Peyer's patch (tissue), 4 donors: ENCODE results near the gene LRSAM1. TPM values are rescaled to one million over a fixed set of nuclear protein-coding genes. Genes with fewer than 3 reads are reported as not detected.
A peak's percentile ranks its signal among the peaks of the same experiment; 100 is the strongest.

Source experiments
- DNase-seq, 3 donors: peaks; one replicate each; pipeline ENCODE4 v3.0.0-alpha.2; 2017 to 2019
- H3K27ac ChIP-seq, 4 donors: fragments of 200-600 bp; sonication (generic); one replicate each; pipeline ENCODE4 v1.5.1; 2016 to 2019
- H3K27me3 ChIP-seq, 2 donors: fragments of 200-600 bp; sonication (generic); one replicate each; pipeline ENCODE4 v1.5.1; 2019
- H3K36me3 ChIP-seq, 3 donors: fragments of 200-600 bp; sonication (generic); one replicate each; pipeline ENCODE4 v1.5.1; 2016 to 2019
- H3K4me1 ChIP-seq, 4 donors: fragments of 200-600 bp; sonication (generic); one replicate each; pipeline ENCODE4 v1.5.1; 2016 to 2019
- H3K4me3 ChIP-seq, 4 donors: fragments of 200-600 bp; sonication (generic); 1 replicate in 3 of 4; 2 replicates in 1 of 4; pipeline ENCODE4 v1.5.1; 2016 to 2019; ENCODE audit warnings: mild to moderate bottlenecking in 1 of 4
- H3K9me3 ChIP-seq, 4 donors: fragments of 200-600 bp; sonication (generic); one replicate each; pipeline ENCODE4 v1.5.1; 2016 to 2019; ENCODE audit warnings: mild to moderate bottlenecking in 1 of 4
- CTCF ChIP-seq, 6 experiments: fragments of 450-650 bp in 4 of 6; fragments of 200-600 bp in 2 of 6; sonication (generic) in 1 of 6; IDR thresholded peaks; one replicate each; pipeline ENCODE4 v1.5.1; 2017 to 2019; ENCODE audit warnings: antibody characterized with exemption in 6 of 6, mild to moderate bottlenecking in 3 of 6, moderate library complexity in 1 of 6
- POLR2A ChIP-seq, 2 donors: fragments of 450-650 bp; IDR thresholded peaks; one replicate each; pipeline ENCODE4 v1.5.1; 2017; ENCODE audit warnings: antibody characterized with exemption in 2 of 2, mild to moderate bottlenecking in 2 of 2, moderate library complexity in 2 of 2
- total RNA-seq, 4 donors: library from RNA; depleted of rRNA; stranded (reverse); fragments of >200 nt; gene quantifications; one replicate each; pipeline ENCODE4 v1.1.0, GENCODE V29; 2016

LRSAM1 gene
- total RNA-seq, 4 donors from 2014 or later = 19.3 to 59.4 (median 35.3) TPM

GRCh38 chr9:127490535-127491230 lies 39.4 kb downstream of the LRSAM1 start:
- no peak for DNase-seq
- TF ChIP-seq CTCF (IDR thresholded peaks at IDR 0.05) (no peak), POLR2A (IDR thresholded peaks at IDR 0.05) (no peak)
- Histone ChIP-seq H3K4me1 (peaks cover 0 to 16% (median 0%) of the 10 kb centered on the region in 4 donors), H3K9me3 (no peaks in the 10 kb centered on the region), H3K27me3 (no peaks in the 10 kb centered on the region), H3K4me3 (no peak overlapping the region), H3K27ac (no peak overlapping the region), H3K36me3 (peaks cover 0 to 74% (median 0%) of the 10 kb centered on the region in 3 donors)

GRCh38 chr9:127491516-127491915 lies 40.2 kb downstream of the LRSAM1 start:
- H3K27me3 ChIP-seq = no peaks in the 10 kb centered on the region
- peaks cover 0 to 67% (median 0%) of the 10 kb centered on the region in 3 donors for H3K36me3 ChIP-seq
- H3K27ac ChIP-seq = no peak overlapping the region
- no peak overlapping the region for H3K4me3 ChIP-seq
- peaks cover 0 to 21% (median 0%) of the 10 kb centered on the region in 4 donors for H3K4me1 ChIP-seq
- H3K9me3 ChIP-seq = no peaks in the 10 kb centered on the region
- DNase-seq = no peak
- no peak for TF ChIP-seq POLR2A (IDR thresholded peaks at IDR 0.05)
- TF ChIP-seq CTCF (IDR thresholded peaks at IDR 0.05) = no peak

GRCh38 chr9:127492616-127493015 lies 41.3 kb downstream of the LRSAM1 start:
- Histone ChIP-seq H3K4me1 (peaks cover 0 to 21% (median 0%) of the 10 kb centered on the region in 4 donors), H3K27ac (no peak overlapping the region), H3K4me3 (no peak overlapping the region), H3K36me3 (peaks cover 0 to 67% (median 0%) of the 10 kb centered on the region in 3 donors), H3K9me3 (no peaks in the 10 kb centered on the region), H3K27me3 (no peaks in the 10 kb centered on the region)
- TF ChIP-seq CTCF (IDR thresholded peaks at IDR 0.05) = no peak
- TF ChIP-seq POLR2A (IDR thresholded peaks at IDR 0.05) = no peak
- no peak for DNase-seq

- Histone ChIP-seq H3K27me3 (no peaks in the 10 kb centered on the region), H3K4me3 (no peak overlapping the region), H3K4me1 (peaks cover 0 to 21% (median 0%) of the 10 kb centered on the region in 4 donors), H3K9me3 (no peaks in the 10 kb centered on the region), H3K27ac (no peak overlapping the region), H3K36me3 (peaks cover 0 to 67% (median 0%) of the 10 kb centered on the region in 3 donors)
- no peak for TF ChIP-seq POLR2A (IDR thresholded peaks at IDR 0.05)
- TF ChIP-seq CTCF (IDR thresholded peaks at IDR 0.05) = no peak
- DNase-seq = no peak
Measured at GRCh38 chr9:127493592-127494303, 42.4 kb downstream of the LRSAM1 start.

- TF ChIP-seq POLR2A (IDR thresholded peaks at IDR 0.05) = no peak
- no peak for TF ChIP-seq CTCF (IDR thresholded peaks at IDR 0.05)
- Histone ChIP-seq H3K4me1 (peaks cover 0 to 21% (median 0%) of the 10 kb centered on the region in 4 donors), H3K27ac (peak overlapping the region in 2 of 4 donors; percentile 74 to 81), H3K9me3 (no peaks in the 10 kb centered on the region), H3K4me3 (no peak overlapping the region), H3K27me3 (no peaks in the 10 kb centered on the region), H3K36me3 (peaks cover 0 to 62% (median 0%) of the 10 kb centered on the region in 3 donors)
- DNase-seq = no peak
Measured at GRCh38 chr9:127494304-127494702, 43.0 kb downstream of the LRSAM1 start.
